Left lung (tissue), 14 donors: ENCODE measurements around the gene CC2D2B. TPM values are rescaled to one million over a fixed set of nuclear protein-coding genes. Genes with fewer than 3 reads are reported as not detected.

ENCODE experiments used
- ATAC-seq: fragments of 200-7000 bp; cut with Tn5 transposase; one replicate; pipeline ENCODE4 v1.9.1; 2020; ENCODE audit warnings: moderate library complexity
- DNase-seq, 4 donors: peaks; one replicate each; pipeline ENCODE4 v3.0.0-alpha.2; 2013 to 2020
- H3K27ac ChIP-seq, 2 donors: fragments of 200-600 bp; sonication (generic) in 1 of 2; one replicate each; pipeline versions ENCODE4 v1.5.0 to v1.8.0; 2020 to 2021
- H3K27me3 ChIP-seq, 2 donors: fragments of 200-600 bp; sonication (generic) in 1 of 2; one replicate each; pipeline versions ENCODE4 v1.5.0 to v1.8.0; 2020 to 2021
- H3K36me3 ChIP-seq, 2 donors: fragments of 200-600 bp; sonication (generic) in 1 of 2; one replicate each; pipeline versions ENCODE4 v1.5.0 to v1.8.0; 2020 to 2021
- H3K4me1 ChIP-seq, 2 donors: fragments of 200-600 bp; one replicate each; pipeline ENCODE4 v1.8.0; 2021
- H3K4me3 ChIP-seq, 2 donors: fragments of 200-600 bp; sonication (generic) in 1 of 2; one replicate each; pipeline versions ENCODE4 v1.5.0 to v1.8.0; 2020 to 2021; ENCODE audit warnings: mild to moderate bottlenecking in 1 of 2
- H3K9me3 ChIP-seq, 2 donors: fragments of 200-600 bp; sonication (generic) in 1 of 2; one replicate each; pipeline versions ENCODE4 v1.5.0 to v1.8.0; 2020 to 2021
- CTCF ChIP-seq, 2 donors: fragments of 200-600 bp; sonication (generic) in 1 of 2; IDR thresholded peaks; one replicate each; pipeline versions ENCODE4 v1.5.0 to v1.8.0; 2021; ENCODE audit warnings: antibody characterized with exemption in 2 of 2
- intact Hi-C, 2 donors: fragments of 100-400 bp; cut with DNase I; formaldehyde crosslinking; loops; one replicate each; pipeline versions ENCODE4 v1.11.2 to v1.14.2; 2022
- long read RNA-seq, 12 donors: library from polyadenylated mRNA in 2 of 12; unstranded in 2 of 12; transcript quantifications; one replicate each; pipeline ENCODE4 v2.0.0 and lab custom pipeline, GENCODE V29; 2019 to 2026
- polyA plus RNA-seq, 6 donors: library from polyadenylated mRNA; unstranded; fragments of 120-200 nt; gene quantifications; one replicate each; pipeline ENCODE4 v1.2.1, GENCODE V29; 2013; ENCODE audit not compliant: insufficient read length in 6 of 6
- total RNA-seq, 2 donors: library from RNA; stranded (reverse); fragmentation: NEBNext Ultra II Directional; extraction: Animal tissue kit (Norgen Biotek cat#: 25700); gene quantifications; one replicate each; pipeline ENCODE4 v1.2.1, GENCODE V29; 2021
- donor health status: DM: no; HTN: yes; CAD: no.
- donor health status: DM: no; HTN: no; CAD: no.

The CC2D2B gene
- 1 to 10 TPM in 1 of 2 donors, under 1 TPM in 1; 0.79 to 3.3 TPM for total RNA-seq
- polyA plus RNA-seq: 1 to 10 TPM; 1.8 to 3.5 (median 2.0) TPM
- long read RNA-seq, donor 1: 0 reads
- long read RNA-seq, donor 2: 0 reads
- long read RNA-seq, donor 3: 0 reads
- long read RNA-seq, donor 4: 0 reads
- long read RNA-seq, donor 5: 0 reads
- long read RNA-seq, donor 6: 0 reads
- long read RNA-seq, donor 7: 0 reads
- long read RNA-seq, donor 8, partial matches to known transcripts: 30 of 31 reads
- long read RNA-seq, donor 8, other reads (novel, unspliced or antisense): 0 of 31 reads
- long read RNA-seq, donor 9: 0 reads
- long read RNA-seq, donor 10: 0 reads
- long read RNA-seq, donor 11: 0 reads
- long read RNA-seq, donor 12: 0 reads

- peak; percentile 87 to 95 (median 89) for DNase-seq
- TF ChIP-seq CTCF (IDR thresholded peaks at IDR 0.05): no peak
- no peaks in the 10 kb centered on the region for H3K9me3 ChIP-seq
- peak within 1 kb of the TSS; percentile 81 to 84 for H3K27ac ChIP-seq
- intact Hi-C loops: no loop called here
- ATAC-seq: peak; percentile 98
- H3K4me3 ChIP-seq: peak within 1 kb of the TSS; percentile 66 to 69
- no peaks in the 10 kb centered on the region for H3K27me3 ChIP-seq
- peaks cover 0 to 4% of the 10 kb centered on the region in 2 donors for H3K36me3 ChIP-seq
- peaks cover 2 to 8% of the 10 kb centered on the region in 2 donors for H3K4me1 ChIP-seq
These were observed at the start of gene CC2D2B for GRCh38 chr10:95907456-95908253. CC2D2B (plus strand) TSS chr10:95907975; CDS start chr10:95911324, 3,349 bp downstream.

GRCh38 chr10:95860166-95860940, 47.4 kb upstream of the CC2D2B start:
- ATAC-seq (no peak), DNase-seq (no peak)
- Histone ChIP-seq H3K36me3 (peaks cover 0 to 42% of the 10 kb centered on the region in 2 donors), H3K27ac (no peak overlapping the region), H3K27me3 (no peaks in the 10 kb centered on the region), H3K4me3 (no peak overlapping the region), H3K9me3 (no peaks in the 10 kb centered on the region), H3K4me1 (peaks cover 0 to 3% of the 10 kb centered on the region in 2 donors)
- intact Hi-C loops: no loop called here
- no peak for TF ChIP-seq CTCF (IDR thresholded peaks at IDR 0.05)

GRCh38 chr10:95861386-95861785, 46.4 kb upstream of the CC2D2B start:
- DNase-seq (no peak), ATAC-seq (no peak)
- H3K4me1 ChIP-seq: peaks cover 0 to 3% of the 10 kb centered on the region in 2 donors
- no peak overlapping the region for H3K27ac ChIP-seq
- no peaks in the 10 kb centered on the region for H3K27me3 ChIP-seq
- H3K4me3 ChIP-seq: no peak overlapping the region
- no peaks in the 10 kb centered on the region for H3K9me3 ChIP-seq
- H3K36me3 ChIP-seq: peaks cover 0 to 49% of the 10 kb centered on the region in 2 donors
- intact Hi-C loops: no loop called here
- TF ChIP-seq CTCF (IDR thresholded peaks at IDR 0.05): no peak

GRCh38 chr10:95864906-95865813, 42.6 kb upstream of the CC2D2B start:
- peak overlapping the region in 1 of 2 donors; percentile 25 for H3K27ac ChIP-seq
- H3K4me1 ChIP-seq: peaks cover 0 to 3% of the 10 kb centered on the region in 2 donors
- DNase-seq (peak in 2 of 4 donors; percentile 53 to 84), ATAC-seq (peak; percentile 90)
- intact Hi-C loops: no loop called here
- TF ChIP-seq CTCF (IDR thresholded peaks at IDR 0.05): peak in 1 of 2 donors; percentile 36
- peaks cover 0 to 77% of the 10 kb centered on the region in 2 donors for H3K36me3 ChIP-seq
- H3K9me3 ChIP-seq: no peaks in the 10 kb centered on the region
- H3K27me3 ChIP-seq: no peaks in the 10 kb centered on the region
- no peak overlapping the region for H3K4me3 ChIP-seq
